Endothelial cell of umbilical vein (primary cell): ENCODE data around the gene CAMKMT. TPM values are rescaled to one million over a fixed set of nuclear protein-coding genes. Genes with fewer than 3 reads are reported as not detected.

Source experiments
- BruUV-seq: library from RNA; stranded (reverse); fragments of 400-500 nt; replicated peaks from 2 replicates; lab custom pipeline; 2021; lab: Mats Ljungman, UMichigan
- CTCF ChIA-PET: fragments of 300-600, 350-600 bp; sonication (Branson Sonifier 250); formaldehyde crosslinking; loops from one replicate; lab custom pipeline; 2021; ENCODE audit warnings: antibody characterized with exemption, inconsistent platforms; lab: Charles Lee
- POLR2A ChIA-PET: fragments of 300-600, 350-600 bp; sonication (Branson Sonifier 250); formaldehyde crosslinking; loops from one replicate; lab custom pipeline; 2021; ENCODE audit warnings: antibody characterized with exemption, inconsistent platforms; lab: Charles Lee
- DNase-seq: peaks from one replicate; pipeline ENCODE4 v3.0.0-alpha.2; 2011; ENCODE audit warnings: low read depth, low spot score
- FAIRE-seq: peaks from 2 replicates; lab custom pipeline; 2011; peaks lifted over from hg19 to GRCh38; lab: Jason Lieb, UNC
- H2AFZ ChIP-seq: 2 replicates; pipeline ENCODE4 v1.6.0; 2012; ENCODE audit warnings: low read depth, low read length, control low read depth, inconsistent platforms
- H3K27ac ChIP-seq: 2 replicates; pipeline ENCODE4 v1.5.1; 2011; ENCODE audit warnings: low read depth, mild to moderate bottlenecking, control low read depth, low read length, moderate library complexity; ENCODE audit not compliant: insufficient read depth
- H3K27me3 ChIP-seq, 2 experiments: 2 replicates each; pipeline versions ENCODE4 v1.6.0 to v1.6.1; 2011; ENCODE audit warnings: low read length in 2 of 2, mixed read lengths in 1 of 2; ENCODE audit not compliant: control insufficient read depth in 2 of 2, insufficient read depth in 2 of 2
- H3K36me3 ChIP-seq, 2 experiments: 2 replicates in 1 of 2; 3 replicates in 1 of 2; pipeline ENCODE4 v1.5.1; 2011; ENCODE audit warnings: low read length in 2 of 2, mild to moderate bottlenecking in 1 of 2, moderate library complexity in 1 of 2; ENCODE audit not compliant: control insufficient read depth in 2 of 2, insufficient read depth in 2 of 2; ENCODE audit errors: extremely low read depth in 1 of 2
- H3K4me1 ChIP-seq: 3 replicates; pipeline ENCODE4 v1.5.1; 2011; ENCODE audit warnings: mild to moderate bottlenecking, low read length; ENCODE audit not compliant: control insufficient read depth, insufficient read depth; ENCODE audit errors: extremely low read depth
- H3K4me2 ChIP-seq: 2 replicates; pipeline ENCODE4 v1.6.1; 2011; ENCODE audit warnings: low read length, control low read depth, mixed read lengths; ENCODE audit not compliant: insufficient read depth
- H3K4me3 ChIP-seq, 3 experiments: fragments of 200-600 bp in 1 of 3; sonication (generic), shearing (Covaris generic) in 1 of 3; replicated peaks in 1 of 3; 2 replicates each; pipeline ENCODE4 v1.5.1; 2011 to 2016; ENCODE audit warnings: control low read depth in 3 of 3, low read length in 3 of 3, mild to moderate bottlenecking in 2 of 3, inconsistent platforms in 1 of 3, low read depth in 1 of 3, moderate library complexity in 1 of 3; ENCODE audit not compliant: insufficient read depth in 1 of 3
- H3K79me2 ChIP-seq: 2 replicates; pipeline ENCODE4 v1.6.0; 2012; ENCODE audit warnings: low read length, inconsistent platforms; ENCODE audit not compliant: control insufficient read depth, insufficient read depth
- H3K9ac ChIP-seq: replicated peaks from 2 replicates; pipeline ENCODE3; 2011; ENCODE audit warnings: low read length, control low read depth; ENCODE audit not compliant: insufficient read depth; ENCODE audit errors: extremely low read depth
- H3K9me1 ChIP-seq: replicated peaks from 3 replicates; pipeline ENCODE4 v1.6.0; 2011; ENCODE audit warnings: mild to moderate bottlenecking, low read length; ENCODE audit not compliant: control insufficient read depth, insufficient read depth; ENCODE audit errors: extremely low read depth
- H3K9me3 ChIP-seq: replicated peaks from 2 replicates; pipeline ENCODE4 v1.5.1; 2012; ENCODE audit warnings: low read length, inconsistent platforms; ENCODE audit not compliant: control insufficient read depth, insufficient read depth
- H4K20me1 ChIP-seq: replicated peaks from 2 replicates; pipeline ENCODE3; 2011; ENCODE audit warnings: mild to moderate bottlenecking, low read length; ENCODE audit not compliant: control insufficient read depth, insufficient read depth; ENCODE audit errors: extremely low read depth
- CTCF ChIP-seq, 2 donors: IDR thresholded peaks; 1 replicate in 1 of 2; 2 replicates in 1 of 2; pipeline ENCODE4 v1.5.1; 2011; ENCODE audit warnings: low read length in 2 of 2, mild to moderate bottlenecking in 2 of 2, moderate library complexity in 2 of 2, control low read depth in 1 of 2, inconsistent platforms in 1 of 2, low read depth in 1 of 2; ENCODE audit not compliant: insufficient read depth in 1 of 2; ENCODE audit errors: extremely low read depth in 1 of 2
- EZH2 ChIP-seq: IDR thresholded peaks from 2 replicates; pipeline ENCODE4 v1.6.1; 2012; ENCODE audit warnings: borderline replicate concordance, low read depth, mild to moderate bottlenecking, moderate library complexity, low read length, inconsistent platforms; ENCODE audit not compliant: severe bottlenecking
- FOS ChIP-seq: IDR thresholded peaks from 2 replicates; pipeline ENCODE4 v1.6.1; 2011; ENCODE audit warnings: mild to moderate bottlenecking, low read length, moderate library complexity, borderline replicate concordance; ENCODE audit not compliant: insufficient read depth
- GATA2 ChIP-seq: IDR thresholded peaks from 2 replicates; pipeline ENCODE4 v1.7.0; 2011; ENCODE audit warnings: low read depth, mild to moderate bottlenecking, moderate library complexity, mixed read lengths, low read length; ENCODE audit not compliant: insufficient read length, insufficient read depth
- JUN ChIP-seq: IDR thresholded peaks from 2 replicates; pipeline ENCODE4 v1.6.1; 2011; ENCODE audit warnings: borderline replicate concordance, low read depth; ENCODE audit not compliant: insufficient read length, insufficient read depth
- MAX ChIP-seq: IDR thresholded peaks from 2 replicates; pipeline ENCODE4 v1.6.1; 2011; ENCODE audit not compliant: insufficient read depth, insufficient read length
- MYC ChIP-seq: IDR thresholded peaks from one replicate; pipeline ENCODE4 v1.6.1; 2011; ENCODE audit warnings: mild to moderate bottlenecking, low read depth, low read length
- POLR2A ChIP-seq: IDR thresholded peaks from 2 replicates; pipeline ENCODE4 v1.6.1; 2012; ENCODE audit warnings: low read depth, mild to moderate bottlenecking, control low read depth, low read length
- POLR2AphosphoS5 ChIP-seq: IDR thresholded peaks from 2 replicates; pipeline ENCODE4 v1.6.1; 2012; ENCODE audit warnings: low read depth, mild to moderate bottlenecking, control low read depth, low read length, moderate library complexity; ENCODE audit not compliant: insufficient read depth
- dilution Hi-C: fragments of 300-500 bp; cut with MboI; formaldehyde crosslinking; loops from one replicate; pipeline ENCODE4 v1.15.0; 2019; ENCODE audit warnings: low sequenced_read_pairs; ENCODE audit not compliant: extremely low pct_ligation_motif_present
- intact Hi-C: fragments of 100-400 bp; cut with micrococcal nuclease; formaldehyde crosslinking; loops from one replicate; pipeline ENCODE4 v1.10.0; 2022
- polyA plus RNA-seq, 4 experiments: library from polyadenylated mRNA; depleted of rRNA in 3 of 4; stranded (reverse) in 3 of 4; unstranded in 1 of 4; fragments of >200 nt; gene quantifications; 2 replicates each; pipeline versions ENCODE4 v1.2.1 to v1.2.3, GENCODE V29; 2011 to 2012; ENCODE audit warnings: missing spikeins in 1 of 4
- total RNA-seq: library from RNA; stranded (reverse); gene quantifications from 2 replicates; pipeline ENCODE4 v1.2.3, GENCODE V29; 2021

CAMKMT gene
- total and polyA plus RNA-seq, 2 donors (not counting 3 experiments of a cell fraction or from before 2014, with no cell fraction given), result 4.1 to 10.7 TPM

GRCh38 chr2:44496130-44496529, 134.4 kb downstream of the CAMKMT start:
- POLR2A ChIA-PET, result no interaction called here
- CTCF ChIA-PET, result interaction anchor here (3.4 kb wide), 1 partner anchor 17 kb away, joined by 17 read pairs; no protein-coding TSS in a partner anchor
- no peak for TF ChIP-seq CTCF (IDR thresholded peaks at IDR 0.05; ENCODE audit: extremely low read depth in 1 of 2, insufficient read depth in 1 of 2, low read depth in 1 of 2, low read length in 2 of 2)
- no peak for TF ChIP-seq POLR2A
- TF ChIP-seq FOS, result no peak
- no peak for TF ChIP-seq JUN
- no peak for TF ChIP-seq MAX
- TF ChIP-seq MYC, result no peak
- no peak for TF ChIP-seq POLR2AphosphoS5
- no peak for TF ChIP-seq EZH2
- no peak for TF ChIP-seq GATA2
- FAIRE-seq (no peak), DNase-seq (no peak)
- Histone ChIP-seq H3K9me1 (no peaks in the 10 kb centered on the region), H3K79me2 (no peaks in the 10 kb centered on the region), H3K27me3 (no peaks in the 10 kb centered on the region), H3K9ac (no peak overlapping the region), H3K4me2 (no peak overlapping the region), H3K36me3 (no peaks in the 10 kb centered on the region), H3K27ac (no peak overlapping the region), H2AFZ (no peak overlapping the region), H3K4me3 (no peak overlapping the region), H3K9me3 (no peaks in the 10 kb centered on the region), H4K20me1 (no peaks in the 10 kb centered on the region), H3K4me1 (no peaks in the 10 kb centered on the region)
- BruUV-seq, result no TSS peak
- intact Hi-C loops (no loop called here), dilution Hi-C loops (no loop called here)
